Stimulated activated CD8-positive, alpha-beta memory T cell treated with anti-CD3 and anti-CD28 coated beads, Interleukin-12 subunit alpha, Interleukin-12 subunit beta, amount 100 ng/mL, for 1 hour (primary cell): ENCODE measurements around the gene TPP1.

Experiments
- DNase-seq: peaks from one replicate; pipeline ENCODE4 v3.0.0-alpha.2; 2020; ENCODE audit warnings: low read depth

TPP1 gene

DNA sequence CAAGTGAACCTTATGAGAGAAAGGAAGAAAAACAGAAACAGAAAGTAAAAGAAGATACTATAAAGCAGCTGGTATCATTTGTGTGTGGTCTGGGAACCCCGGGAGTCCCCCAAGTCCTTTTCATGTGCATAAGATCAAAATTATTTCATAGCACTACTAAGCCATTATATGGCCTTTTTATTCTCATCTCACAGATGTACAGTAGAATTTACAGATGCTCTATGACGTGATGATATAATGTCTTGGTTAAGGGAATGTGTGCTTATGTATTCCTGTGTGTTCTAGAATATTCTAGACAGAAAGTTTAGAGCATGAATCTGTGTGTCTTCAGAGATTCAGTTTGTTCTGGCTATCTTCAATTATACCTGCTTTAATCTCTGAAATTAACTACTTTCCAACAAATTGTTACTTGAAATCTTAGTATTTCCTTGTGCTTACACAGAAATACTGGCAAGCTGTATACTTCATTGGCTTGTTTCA, 8.6 kb upstream of the TPP1 start:
- DNase-seq, result no peak

GRCh38 chr11:6626971-6627761, 7.9 kb upstream of the TPP1 start:
- no peak for DNase-seq

DNA sequence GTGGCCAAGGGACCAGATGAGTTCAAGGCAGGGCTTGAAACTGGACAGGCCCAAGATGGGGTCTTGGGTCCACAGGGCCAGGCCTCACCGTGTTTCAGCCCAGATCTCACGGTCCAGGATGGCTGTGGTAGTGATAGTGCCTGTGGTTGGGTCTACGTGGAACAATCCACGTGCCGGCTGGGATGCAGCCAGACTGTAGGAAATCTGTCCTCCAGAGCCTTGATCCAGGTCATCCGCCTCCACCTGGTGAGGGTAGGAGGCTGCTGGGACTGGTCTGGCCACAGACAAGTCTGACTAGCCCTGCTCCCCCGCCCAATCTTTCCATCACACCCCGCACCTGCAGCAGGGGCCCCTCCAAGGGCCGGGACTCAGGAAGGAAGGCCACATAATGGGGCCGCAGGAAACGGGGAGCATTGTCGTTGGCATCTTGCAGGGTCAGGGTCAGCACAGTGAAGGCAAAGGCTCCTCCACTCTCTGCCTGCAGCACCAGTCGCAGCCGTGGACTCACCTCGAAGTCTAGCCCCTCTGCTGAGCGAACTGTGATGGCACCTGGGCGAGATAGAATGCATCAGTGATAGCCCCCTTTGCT, 6.7 kb upstream of the TPP1 start:
- DNase-seq, result no peak

GRCh38 chr11:6625156-6625831, 6.1 kb upstream of the TPP1 start:
- DNase-seq, result no peak

DNA sequence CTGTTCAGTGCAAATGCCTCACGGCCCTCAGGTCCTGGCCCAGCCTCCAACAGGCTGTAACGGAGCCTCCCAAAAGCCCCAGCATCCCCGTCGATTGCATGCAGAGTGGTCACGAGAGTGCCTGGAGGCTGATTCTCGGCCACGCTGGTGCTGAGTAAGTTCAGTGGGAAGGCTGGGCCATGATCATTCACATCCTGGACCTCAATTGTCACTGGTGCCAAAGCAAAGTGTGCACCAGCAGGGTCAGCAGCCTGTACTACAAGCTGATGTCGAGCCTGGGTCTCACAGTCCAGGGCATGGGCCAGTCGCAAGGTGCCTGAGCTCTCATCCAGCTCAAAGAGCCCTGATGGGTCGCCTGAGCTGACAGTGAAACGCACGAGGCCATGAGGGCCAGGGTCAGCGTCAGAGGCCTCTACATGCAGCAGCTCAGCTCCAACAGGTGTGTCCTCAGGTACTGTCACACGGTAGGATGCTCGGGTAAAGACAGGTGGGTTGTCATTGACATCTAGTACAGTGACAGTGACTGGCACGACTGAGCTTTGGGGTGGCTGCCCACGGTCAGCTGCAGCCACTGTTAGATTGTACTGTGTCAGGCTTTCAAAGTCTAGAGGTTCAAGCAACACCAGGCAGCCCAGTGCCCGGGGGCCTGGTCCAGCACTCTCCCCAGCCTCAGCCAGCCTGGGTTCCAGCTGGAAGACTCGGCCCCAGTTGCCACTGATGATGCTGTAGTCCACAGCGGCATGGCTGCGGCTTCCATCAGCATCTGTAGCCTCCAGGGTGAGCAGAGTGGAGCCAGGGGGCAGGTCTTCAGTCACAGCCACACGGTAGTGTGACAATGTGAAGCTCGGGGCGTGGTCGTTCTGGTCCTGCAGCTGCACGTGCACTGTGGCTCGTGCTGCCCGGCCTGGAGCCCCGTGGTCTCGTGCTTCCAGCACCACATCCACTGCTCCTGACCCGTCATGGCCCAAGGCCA, 4.5 kb upstream of the TPP1 start:
- no peak for DNase-seq

- no peak for DNase-seq
These were observed 3.3 kb upstream of the TPP1 start for GRCh38 chr11:6622261-6623171.

DNA sequence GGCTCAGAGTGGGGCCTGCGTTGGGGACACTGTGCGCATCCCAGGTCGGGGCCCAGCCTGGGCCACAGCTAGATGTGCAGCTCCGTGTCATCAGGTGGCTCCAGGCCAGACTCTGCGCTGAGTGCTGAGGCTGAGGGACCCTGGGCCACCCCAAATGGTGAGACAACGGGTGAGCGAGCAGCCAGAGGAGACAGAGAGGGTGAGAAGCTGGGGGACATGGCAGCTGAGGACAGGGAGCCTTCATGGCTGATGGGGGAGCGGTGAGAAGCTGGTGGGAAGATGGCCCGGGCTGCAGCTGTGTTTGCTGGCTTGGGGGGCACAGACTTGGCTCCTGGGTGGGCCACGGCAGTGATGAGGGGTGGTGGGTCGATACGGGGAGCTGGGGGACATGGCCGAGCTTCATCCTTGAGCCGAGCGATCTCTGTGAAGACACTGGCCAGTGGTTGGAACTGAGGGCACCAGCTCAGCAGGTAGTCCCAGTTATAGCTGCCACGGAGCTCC, 2.5 kb upstream of the TPP1 start:
- DNase-seq, result no peak

- no peak for DNase-seq
These were observed 1.4 kb upstream of the TPP1 start for GRCh38 chr11:6620636-6621035.

DNA sequence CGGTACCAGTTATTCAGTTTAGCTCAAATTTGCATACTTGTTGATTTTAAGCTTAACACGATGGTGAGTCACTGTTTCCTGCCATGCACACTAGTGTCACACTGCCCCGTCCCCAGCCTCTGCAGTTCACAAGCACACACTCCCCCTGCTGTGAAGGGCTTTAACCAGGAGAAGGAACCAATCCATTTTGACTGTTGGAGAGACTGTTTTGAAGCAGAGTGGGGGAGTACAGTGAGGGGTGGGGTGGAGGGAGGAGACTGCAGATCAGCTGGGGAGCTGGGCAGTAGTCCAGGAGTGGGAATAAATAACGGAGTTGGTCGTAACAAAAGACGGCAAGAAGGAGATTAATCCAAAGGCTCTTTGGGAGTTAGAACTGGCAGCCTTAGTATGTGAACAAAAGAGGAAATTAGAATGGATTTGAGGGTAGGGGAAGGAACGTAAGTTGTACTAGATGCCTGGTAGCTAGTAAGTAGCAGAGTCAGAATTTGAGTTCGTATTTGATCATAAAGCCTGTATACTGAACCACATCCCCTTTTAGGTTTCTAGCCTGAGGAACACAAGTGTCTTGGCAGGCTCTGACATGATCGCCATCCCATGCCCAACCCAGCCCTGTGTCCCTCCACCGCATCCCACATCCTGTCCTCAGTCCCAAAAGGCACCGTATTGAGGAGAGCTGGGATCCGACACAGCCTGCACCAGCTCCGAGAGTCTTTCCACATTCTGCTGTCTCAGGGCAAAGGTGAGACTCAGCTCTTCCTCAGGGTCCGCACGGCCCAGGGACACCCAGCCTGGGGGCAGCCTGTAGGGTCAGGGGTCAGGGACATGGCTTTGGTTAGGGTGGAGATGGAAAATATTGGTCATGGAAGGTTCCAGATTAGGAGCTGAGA, 862 bp downstream of the TPP1 start:
- no peak for DNase-seq

DNA sequence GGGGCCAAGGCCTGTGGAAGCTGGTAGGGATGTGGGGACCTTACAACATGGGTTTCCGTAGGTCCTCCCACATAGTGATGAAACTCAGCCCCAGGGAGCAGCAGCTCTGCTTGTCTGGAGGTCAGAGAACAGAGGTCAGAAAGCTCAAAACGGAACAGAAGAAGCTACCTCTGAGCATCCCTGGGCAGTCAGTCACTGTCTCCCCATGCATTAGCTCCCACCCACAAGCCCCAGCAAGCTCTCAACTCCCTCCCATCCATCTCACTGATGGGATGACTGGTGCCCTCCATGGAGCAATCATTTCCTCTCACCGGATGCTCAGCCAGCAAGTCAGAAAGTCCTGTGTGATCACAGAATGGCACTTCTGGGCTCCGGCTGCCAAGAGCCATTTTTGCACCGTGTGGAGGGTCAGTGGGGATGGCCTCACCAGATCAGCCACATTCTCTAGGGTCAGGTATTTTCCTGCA, 1.9 kb downstream of the TPP1 start:
- no peak for DNase-seq

DNA sequence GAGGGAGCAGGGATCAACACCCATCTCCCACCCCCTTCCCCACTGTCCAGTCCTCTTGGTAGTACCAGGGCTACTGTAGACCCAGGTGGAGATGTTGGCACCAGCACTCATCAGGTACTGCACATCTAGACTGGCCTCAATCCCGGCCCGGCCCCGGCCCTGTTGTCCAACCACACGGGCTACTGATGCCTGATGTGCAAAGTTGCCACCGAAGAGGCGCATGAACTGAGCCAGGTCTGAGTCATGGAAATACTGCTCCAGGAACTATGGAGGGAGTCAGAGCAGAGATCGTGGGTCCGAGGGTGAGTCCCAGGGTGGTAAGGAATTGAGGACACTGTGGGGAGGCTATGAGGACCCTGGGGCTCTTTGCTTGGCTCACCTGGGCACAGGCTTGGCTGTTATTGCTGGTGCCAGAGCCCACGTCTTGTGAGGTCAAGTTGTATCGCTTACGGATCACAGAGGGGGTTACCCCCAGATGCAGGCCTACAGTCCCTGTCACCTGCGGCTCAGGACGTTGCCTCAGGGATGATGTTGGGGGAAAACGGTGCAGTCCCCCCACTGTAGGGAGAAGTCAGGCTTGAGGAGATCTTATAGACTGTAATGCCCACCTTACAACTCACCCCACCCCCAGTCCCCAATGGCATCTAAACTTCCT, 2.5 kb downstream of the TPP1 start:
- no peak for DNase-seq

DNA sequence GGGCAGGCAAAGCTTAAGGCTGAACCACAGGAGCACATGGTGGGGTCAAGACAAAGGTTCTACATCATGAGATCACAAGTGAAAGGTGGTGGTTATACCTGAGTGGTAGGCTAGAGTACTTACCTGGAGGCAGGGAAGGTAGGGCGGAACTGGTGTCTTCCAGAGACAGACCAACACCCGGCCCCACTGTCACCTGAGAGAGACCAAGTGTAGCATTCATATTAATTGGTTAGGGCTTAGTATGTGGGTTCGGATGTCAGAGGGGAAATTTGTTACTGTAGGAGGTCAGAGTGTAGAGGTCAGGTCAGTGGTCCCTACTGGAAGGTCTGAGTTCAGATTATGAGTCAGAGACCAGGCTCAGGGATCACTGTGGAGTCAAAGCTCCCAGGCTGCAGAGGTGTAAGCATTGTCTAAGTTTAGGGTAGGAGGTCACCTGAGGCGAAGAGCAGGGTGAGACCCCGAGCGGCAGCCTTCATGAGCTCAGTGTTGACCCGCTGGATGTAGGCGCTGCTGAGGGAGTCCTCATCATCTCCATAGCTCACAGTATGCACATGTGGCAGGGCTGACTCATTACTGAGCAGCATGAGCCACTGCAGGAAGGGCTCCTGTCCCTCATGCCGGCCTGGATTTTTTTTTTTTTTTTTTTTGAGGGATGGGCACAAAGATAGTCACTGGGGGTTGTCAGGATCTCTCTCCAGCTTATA, 3.2 kb downstream of the TPP1 start:
- no peak for DNase-seq

GRCh38 chr11:6615046-6615445, 4.2 kb downstream of the TPP1 start:
- no peak for DNase-seq

DNA sequence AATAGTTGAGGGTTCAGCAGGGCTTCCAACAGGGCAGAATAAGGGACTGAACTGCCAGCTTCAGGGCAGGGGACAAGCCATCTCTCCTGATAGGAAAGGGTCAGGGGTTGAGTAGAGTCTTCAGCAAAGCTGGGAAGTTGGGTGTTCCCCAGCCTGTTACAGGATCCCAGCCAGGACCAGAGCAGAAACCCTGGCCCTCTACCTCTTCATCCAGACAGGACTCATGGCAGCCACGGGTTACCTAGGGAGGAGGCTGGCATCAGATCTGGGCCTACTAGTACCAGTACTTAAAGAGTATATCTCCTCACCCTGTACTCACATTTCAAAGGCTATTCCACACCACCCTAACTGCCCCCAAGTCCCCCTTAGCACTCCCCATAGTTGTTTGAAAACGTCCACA, 4.8 kb downstream of the TPP1 start:
- no peak for DNase-seq

DNA sequence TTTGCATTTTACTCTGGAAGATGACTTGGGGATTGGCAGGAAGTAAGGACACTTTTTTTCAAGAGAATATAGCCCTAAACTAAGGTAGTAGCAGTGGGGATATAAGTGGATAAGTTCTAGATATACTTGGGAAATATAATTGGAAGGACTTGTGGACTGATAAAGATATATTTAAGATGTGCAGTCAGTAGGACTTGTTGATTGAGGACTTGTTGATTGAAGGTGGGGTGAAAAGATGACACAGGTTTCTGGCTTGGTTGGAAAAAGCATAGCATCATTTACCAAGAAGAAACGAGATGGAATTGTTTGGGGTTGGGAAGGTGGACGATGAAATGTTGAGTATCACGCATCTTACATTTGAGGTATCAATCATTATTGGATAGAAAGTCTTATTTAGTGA, 5.7 kb downstream of the TPP1 start:
- no peak for DNase-seq

- DNase-seq, result peak; percentile 93
These were observed 6.8 kb downstream of the TPP1 start, which contains the start of gene TAF10 for GRCh38 chr11:6612213-6613041. TAF10 (minus strand) TSS chr11:6612216; CDS start chr11:6612189, 27 bp downstream.

DNA sequence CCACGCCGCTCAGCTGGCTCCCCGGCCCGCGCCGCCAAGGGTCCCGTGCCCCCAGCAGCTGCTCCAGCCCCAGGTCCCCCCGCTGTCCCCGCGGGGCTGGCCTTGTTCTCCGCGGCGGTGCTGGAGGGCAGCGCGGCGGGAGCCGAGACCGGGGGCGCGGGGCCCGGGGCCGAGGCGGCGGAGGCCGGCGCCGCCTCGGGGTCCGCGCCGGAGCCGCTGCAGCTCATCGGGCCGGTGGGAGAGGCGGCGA, 7.3 kb downstream of the TPP1 start:
- DNase-seq, result no peak
